NCI-H2196 (cell line): ENCODE data around the gene ZFAND2B.

Source experiments
- DNase-seq: peaks from one replicate; lab custom pipeline; 2025; ENCODE audit not compliant: unreplicated experiment; lab: John Stamatoyannopoulos, UW

The ZFAND2B gene, protein sequence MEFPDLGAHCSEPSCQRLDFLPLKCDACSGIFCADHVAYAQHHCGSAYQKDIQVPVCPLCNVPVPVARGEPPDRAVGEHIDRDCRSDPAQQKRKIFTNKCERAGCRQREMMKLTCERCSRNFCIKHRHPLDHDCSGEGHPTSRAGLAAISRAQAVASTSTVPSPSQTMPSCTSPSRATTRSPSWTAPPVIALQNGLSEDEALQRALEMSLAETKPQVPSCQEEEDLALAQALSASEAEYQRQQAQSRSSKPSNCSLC

DNA sequence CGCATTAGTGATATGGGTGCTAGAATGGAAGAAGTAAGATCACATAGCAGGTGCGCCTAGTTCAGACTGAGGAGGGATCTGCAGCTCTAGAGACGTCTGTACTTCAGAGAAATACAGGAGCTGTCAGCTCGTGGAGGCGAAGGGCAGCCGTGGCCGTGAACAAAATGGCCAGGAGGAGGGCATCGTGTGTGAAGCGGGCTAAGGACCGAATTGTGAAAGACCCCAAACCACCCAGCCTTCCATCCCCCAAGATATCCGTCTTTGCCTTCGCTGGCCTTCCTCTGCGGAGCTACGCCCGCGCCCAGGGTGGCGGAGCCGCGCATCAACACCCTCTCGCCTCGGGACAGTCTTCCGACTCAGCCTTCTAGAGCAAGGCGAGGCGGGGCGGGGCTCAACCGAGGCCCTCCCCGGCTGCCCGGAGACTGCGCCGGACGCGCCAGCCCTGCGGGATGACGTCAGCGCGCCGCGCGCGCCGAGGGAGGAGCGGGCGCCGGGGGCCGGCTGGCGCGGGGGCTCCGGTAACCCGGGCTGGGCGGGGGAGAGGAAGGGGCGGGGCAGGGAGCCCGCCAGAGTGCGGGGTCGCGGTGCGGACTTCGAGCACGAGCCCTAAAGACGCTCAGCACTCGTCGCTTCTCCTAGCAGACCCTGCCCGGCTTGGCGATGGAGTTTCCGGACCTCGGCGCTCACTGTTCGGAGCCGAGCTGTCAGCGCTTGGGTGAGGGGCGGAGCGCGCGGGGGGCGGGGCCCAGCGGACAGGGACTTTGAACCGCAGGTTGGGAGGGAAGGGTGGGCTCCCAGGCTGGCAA is at the start of gene ZFAND2B:
ZFAND2B (plus strand) TSS at position 455 of the 806 bp plus-strand sequence; CDS start at position 661, 206 bp downstream.
- peak; percentile 94 for DNase-seq

DNA sequence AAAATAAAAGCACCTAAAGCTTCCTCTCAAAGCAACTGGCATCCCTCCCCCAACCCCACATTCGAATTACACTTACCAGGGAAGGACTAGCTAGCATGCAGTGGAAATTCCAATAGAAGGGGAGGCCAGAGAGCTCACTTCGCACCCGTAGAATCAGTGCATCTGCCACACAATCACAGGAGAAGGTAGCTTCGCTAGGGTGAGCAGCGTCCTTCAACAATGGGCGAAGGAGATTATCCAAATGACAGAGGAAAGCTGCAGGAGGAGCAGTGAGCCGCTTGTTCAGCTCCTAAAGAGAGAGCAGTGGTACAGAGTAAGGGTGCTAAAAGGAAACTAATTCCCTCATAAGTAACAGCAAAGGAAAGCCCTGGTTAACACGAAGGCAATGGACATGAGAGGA is 49.2 kb upstream of the ZFAND2B start:
- DNase-seq: no peak

DNA sequence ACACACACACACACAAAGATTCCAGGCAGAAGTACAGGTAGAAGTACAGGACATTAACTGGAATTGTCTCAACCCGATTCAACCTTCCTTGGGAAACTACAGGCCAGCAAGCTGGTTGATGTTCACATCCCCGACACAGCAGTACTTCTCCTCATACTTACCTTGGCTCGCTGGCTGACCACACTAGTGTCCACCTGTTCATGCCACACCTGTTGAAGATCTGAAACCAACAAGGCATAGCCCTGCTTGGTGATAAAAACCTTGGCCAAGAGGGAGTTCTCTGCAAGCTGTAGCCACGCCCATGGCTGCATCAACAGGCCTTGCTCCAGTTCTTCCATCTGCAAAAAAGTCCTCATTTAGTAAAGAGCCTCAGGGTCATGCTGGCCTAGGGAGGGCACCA is 48.6 kb upstream of the ZFAND2B start:
- no peak for DNase-seq

GRCh38 chr2:219158586-219158985 is 48.0 kb upstream of the ZFAND2B start:
- no peak for DNase-seq

DNA sequence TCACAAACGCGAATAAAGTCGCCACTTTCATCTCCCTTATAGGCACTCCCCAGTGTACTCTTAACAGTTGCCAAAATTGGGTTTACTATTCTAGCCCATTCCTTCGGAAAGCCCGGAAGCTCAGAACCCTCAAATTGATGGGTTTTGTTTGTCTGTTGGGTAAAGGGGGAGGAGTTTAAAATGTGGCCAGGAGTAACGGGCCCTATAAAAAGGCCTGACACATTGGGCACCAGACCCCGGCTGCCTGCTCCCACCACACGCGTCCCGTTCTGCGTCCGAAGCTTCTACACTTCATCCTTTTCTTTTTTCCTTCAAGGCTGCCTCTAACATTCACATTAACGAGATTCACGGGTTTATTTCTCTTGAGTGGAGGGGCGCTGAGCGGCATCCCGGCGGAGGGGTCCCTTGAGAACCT is 46.8 kb upstream of the ZFAND2B start:
- DNase-seq: no peak

DNA sequence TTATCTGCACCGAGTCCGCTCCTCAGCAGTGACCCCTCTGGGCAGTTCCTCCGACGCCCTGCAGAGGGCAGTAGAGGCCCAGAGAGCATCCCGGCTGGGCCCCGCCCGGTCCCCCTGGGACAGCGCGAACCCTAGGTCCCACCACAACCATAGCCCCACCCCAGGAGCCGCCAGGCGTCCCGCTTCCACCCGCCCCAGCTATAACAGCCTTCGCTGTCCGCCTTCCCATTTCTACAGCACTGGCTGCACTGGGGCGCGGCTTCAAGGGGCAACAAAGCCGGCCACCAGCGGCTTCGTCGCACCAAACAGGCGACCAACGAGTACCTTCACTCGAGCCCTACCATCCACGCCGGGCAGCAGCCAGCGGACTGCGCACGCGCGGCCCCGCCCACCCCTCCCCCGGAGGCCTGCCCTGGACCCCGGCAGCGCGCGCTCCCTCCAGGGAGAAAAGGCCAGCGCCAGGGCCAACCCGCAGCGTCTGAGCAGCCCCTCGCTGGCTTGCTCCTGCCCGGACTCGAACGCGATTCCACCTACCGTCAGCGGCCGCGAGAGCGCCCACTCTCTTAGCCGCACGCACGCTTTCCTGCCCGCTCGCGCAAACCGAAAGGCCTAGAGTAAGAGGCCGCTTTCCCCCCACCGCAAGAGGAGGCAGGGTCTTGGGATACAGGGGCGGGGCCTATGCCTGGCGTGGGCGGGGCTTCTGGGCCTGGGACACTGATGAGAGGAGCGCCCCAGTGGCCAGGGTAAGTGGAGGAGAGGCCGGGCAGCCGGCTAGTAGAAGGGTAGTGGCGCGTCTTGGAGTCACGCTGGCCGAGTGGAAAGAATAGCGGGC is 46.2 kb upstream of the ZFAND2B start, which contains the start of gene NHEJ1:
NHEJ1 (minus strand) TSS at position 630 of the 832 bp plus-strand sequence. CDS start 2,453 bp downstream, outside the sequence.
- DNase-seq: peak; percentile 91

DNA sequence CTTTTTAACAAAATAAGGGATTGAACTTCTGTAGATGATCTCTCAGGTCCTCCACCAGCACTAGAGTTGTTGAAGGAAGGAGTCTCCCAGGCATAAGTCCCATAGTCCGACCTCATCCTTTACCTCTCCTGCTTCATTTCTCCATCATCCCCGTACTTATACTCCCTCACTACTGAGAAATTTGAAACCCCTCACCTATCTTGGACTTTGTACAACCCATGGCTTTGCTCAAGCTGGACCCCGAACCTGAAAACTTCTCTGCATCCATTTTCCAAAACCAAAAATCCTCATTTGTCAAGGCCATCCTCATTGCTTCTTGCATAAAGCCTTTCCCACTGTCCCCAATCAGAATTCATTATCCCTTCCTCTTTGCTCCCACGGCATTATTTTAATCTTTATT is 45.5 kb upstream of the ZFAND2B start:
- no peak for DNase-seq

DNA sequence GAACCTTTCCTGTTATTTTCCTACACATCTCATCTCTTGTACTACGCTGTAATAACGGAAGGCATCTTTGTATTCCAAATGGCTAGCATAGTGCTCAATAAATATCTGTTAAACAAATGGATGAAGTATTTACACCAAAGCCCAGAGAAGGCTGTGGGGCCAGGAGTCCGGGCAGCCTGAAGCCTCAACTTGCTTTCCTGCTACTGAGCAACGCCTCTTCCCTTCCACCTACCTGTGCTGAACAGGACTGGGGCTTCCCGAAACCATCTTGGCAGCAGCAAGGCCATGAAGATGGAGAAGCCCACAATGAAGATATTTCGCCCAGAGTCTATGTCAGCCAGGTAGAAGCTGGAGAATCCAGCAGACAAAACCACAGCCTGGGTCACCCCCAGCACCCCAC is 43.4 kb upstream of the ZFAND2B start:
- no peak for DNase-seq

GRCh38 chr2:219165058-219165911 is 41.3 kb upstream of the ZFAND2B start:
- DNase-seq: no peak

DNA sequence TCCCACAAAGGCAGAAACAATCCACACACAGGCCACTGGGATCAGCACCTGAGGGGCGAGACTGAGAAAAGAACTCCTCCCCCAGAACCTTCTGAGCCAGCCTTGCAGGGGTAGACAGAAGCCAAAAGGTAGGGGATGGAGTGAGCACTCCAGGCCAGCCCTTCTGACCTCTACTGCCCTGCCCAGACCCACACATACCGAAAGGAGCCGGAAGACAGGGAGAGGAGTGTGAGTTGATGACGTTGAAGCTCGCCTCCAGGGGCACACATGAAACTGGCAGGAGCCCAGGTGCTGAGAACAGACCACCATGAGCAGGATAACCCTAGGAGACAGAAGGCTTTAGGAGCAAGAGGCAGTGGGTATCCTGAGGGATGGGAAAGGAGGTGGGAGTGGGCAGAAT is 38.6 kb upstream of the ZFAND2B start:
- DNase-seq: no peak

GRCh38 chr2:219168526-219168925 is 38.1 kb upstream of the ZFAND2B start:
- no peak for DNase-seq

- DNase-seq: no peak
These were observed 37.6 kb upstream of the ZFAND2B start for GRCh38 chr2:219168932-219169331.

- no peak for DNase-seq
These were observed 36.5 kb upstream of the ZFAND2B start, which contains the start of gene SLC23A3 for GRCh38 chr2:219169930-219170654. Gene SLC23A3, minus strand, starts transcription at chr2:219170029. Its CDS starts 45 bp downstream, at chr2:219169984.

DNA sequence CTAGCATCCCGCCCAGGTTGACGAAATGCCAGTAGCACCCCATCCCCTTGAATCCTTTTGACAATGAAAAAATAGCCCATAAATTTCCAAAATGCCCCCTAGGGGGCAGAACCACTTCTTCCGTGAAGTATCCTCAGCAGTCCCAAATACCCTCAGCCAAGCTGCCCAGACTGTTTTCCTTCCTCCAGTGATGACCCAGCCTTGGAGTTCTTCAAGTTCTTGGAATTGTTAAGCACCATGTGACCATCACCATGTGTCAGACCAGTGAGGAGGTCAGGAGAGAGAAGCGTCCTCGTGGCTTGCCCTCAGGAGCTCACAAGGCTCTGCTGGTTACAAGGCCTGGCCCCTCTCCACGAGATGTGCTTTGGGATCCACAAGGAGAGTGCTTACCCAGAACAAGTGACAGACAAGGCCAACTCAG is 35.3 kb upstream of the ZFAND2B start:
- peak; percentile 55 for DNase-seq

DNA sequence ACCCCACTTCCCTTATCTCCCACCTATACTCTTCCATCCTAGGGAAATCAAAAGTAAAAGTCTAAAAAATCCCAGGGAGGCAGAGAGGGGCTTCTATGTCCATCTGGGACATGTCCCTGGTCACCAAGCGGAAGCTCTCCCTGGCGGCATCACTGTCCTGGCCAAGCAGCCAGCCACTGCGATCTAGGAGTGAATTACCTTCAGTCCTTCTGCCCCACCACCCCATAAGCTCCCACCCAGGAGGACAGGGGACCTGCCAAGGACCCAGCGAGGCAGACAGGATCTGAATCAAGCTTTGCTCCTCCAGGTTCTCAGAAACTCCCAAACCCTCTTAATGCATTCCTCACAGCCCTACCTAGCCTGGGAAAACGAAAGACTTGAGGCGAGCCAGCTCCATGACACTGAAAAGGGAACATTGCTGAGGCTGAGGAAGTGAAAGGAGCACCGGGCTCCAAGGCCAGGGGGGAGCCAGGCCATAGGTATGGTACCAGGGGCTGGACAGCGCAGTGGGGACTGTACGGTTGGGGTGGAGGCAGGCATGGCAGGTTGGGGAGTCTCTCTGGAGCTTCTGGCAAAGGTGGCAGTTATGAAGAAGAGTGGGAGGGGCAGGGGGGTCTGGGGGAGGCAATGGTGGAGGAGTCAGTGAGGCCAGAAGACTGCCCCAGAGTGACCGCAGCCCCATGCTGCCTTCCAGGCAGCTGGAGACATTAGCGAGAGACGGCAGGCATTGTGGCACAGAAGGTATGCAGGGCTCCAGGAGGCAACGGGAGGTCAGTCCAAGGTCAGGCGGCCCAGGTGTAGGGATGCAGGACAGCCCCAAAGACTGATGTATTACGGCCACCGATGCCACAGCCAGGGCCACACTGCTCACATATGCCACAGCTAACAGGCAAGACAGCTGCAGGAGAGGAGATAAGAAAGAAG is 34.1 kb upstream of the ZFAND2B start:
- DNase-seq: no peak

DNA sequence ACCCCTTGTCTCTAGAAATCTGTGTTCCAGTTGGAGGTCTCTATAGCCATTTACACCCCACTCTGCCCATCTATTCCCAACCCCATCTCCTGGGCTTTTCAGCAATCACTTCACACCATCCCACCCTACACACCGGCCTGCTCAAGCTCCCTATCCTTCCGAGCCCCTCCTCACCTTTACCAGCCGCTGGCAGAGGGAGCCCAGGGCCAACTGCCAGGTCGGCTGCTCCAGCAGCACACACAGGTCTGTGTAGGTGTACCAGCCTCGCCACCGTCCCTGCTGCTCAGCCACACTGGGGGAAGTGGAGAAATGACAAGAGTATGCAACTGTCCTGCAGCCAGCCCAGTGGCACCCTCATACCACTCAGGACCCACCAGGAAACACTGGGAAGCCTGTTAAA is 33.4 kb upstream of the ZFAND2B start:
- no peak for DNase-seq

- DNase-seq: no peak
These were observed 32.4 kb upstream of the ZFAND2B start for GRCh38 chr2:219174146-219174545.

- DNase-seq: no peak
These were observed 31.8 kb upstream of the ZFAND2B start for GRCh38 chr2:219174801-219175200.

DNA sequence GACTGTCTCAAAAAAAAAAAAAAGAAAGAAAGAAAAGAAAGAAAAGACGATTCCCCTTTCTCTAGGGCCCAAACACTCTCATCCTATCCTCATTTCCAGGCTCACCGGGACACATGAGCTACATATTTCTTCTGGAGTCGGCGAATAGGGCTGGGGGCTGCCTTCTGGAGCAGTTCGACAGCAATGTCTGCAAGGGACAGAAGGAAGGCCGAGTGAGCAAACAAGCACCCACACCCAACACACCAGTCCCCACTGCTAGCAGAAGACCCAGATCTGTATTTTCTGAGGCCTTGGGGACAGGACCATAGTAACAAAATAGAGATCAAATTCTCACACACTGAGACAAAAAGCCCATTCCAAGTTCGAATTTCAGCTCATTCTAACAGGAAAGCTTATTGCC is 31.1 kb upstream of the ZFAND2B start:
- no peak for DNase-seq
